Fibroblast of lung (primary cell): ENCODE data around the gene LYL1. TPM values are rescaled to one million over a fixed set of nuclear protein-coding genes. Genes with fewer than 3 reads are reported as not detected.

Experiments used
- DNase-seq, 2 donors: peaks; one replicate each; pipeline versions ENCODE4 v3.0.0 to v3.0.0-alpha.2; 2010; ENCODE audit warnings: low read depth in 2 of 2
- H2AFZ ChIP-seq: 2 replicates; pipeline ENCODE4 v1.5.1; 2012; ENCODE audit warnings: low read length, control low read depth, inconsistent platforms
- H3K27ac ChIP-seq: 2 replicates; pipeline ENCODE4 v1.5.1; 2011; ENCODE audit warnings: low read length, control low read depth; ENCODE audit not compliant: insufficient read depth
- H3K27me3 ChIP-seq: 2 replicates; pipeline ENCODE4 v1.5.1; 2011; ENCODE audit warnings: mild to moderate bottlenecking, low read length; ENCODE audit not compliant: control insufficient read depth, insufficient read depth
- H3K36me3 ChIP-seq: 2 replicates; pipeline ENCODE4 v1.5.1; 2011; ENCODE audit warnings: low read length; ENCODE audit not compliant: control insufficient read depth, insufficient read depth
- H3K4me1 ChIP-seq: 2 replicates; pipeline ENCODE4 v1.5.1; 2011; ENCODE audit warnings: low read length; ENCODE audit not compliant: control insufficient read depth, insufficient read depth; ENCODE audit errors: extremely low read depth
- H3K4me2 ChIP-seq: 2 replicates; pipeline ENCODE4 v1.5.1; 2011; ENCODE audit warnings: low read length, control low read depth; ENCODE audit not compliant: insufficient read depth; ENCODE audit errors: extremely low read depth
- H3K4me3 ChIP-seq, 4 experiments: fragments of 200-600 bp in 1 of 4; sonication (generic) in 1 of 4; replicated peaks in 1 of 4; 2 replicates each; pipeline ENCODE4 v1.5.1; 2011 to 2016; ENCODE audit warnings: low read length in 4 of 4, low read depth in 3 of 4, mild to moderate bottlenecking in 3 of 4, control low read depth in 2 of 4, inconsistent platforms in 1 of 4, mixed read lengths in 1 of 4; ENCODE audit not compliant: insufficient read depth in 1 of 4; ENCODE audit errors: control extremely low read depth in 1 of 4
- H3K79me2 ChIP-seq: 2 replicates; pipeline ENCODE4 v1.5.1; 2012; ENCODE audit warnings: mild to moderate bottlenecking, low read length, inconsistent platforms; ENCODE audit not compliant: control insufficient read depth, insufficient read depth
- H3K9ac ChIP-seq: 2 replicates; pipeline ENCODE4 v1.5.1; 2011; ENCODE audit warnings: mild to moderate bottlenecking, low read length, control low read depth; ENCODE audit not compliant: insufficient read depth
- H3K9me3 ChIP-seq: 2 replicates; pipeline ENCODE4 v1.5.1; 2012; ENCODE audit warnings: low read depth, low read length; ENCODE audit not compliant: control insufficient read depth, insufficient read depth
- H4K20me1 ChIP-seq: 2 replicates; pipeline ENCODE4 v1.5.1; 2011; ENCODE audit warnings: low read length; ENCODE audit not compliant: control insufficient read depth, insufficient read depth; ENCODE audit errors: extremely low read depth
- CTCF ChIP-seq, 2 donors: IDR thresholded peaks in 1 of 2; conservative IDR thresholded peaks in 1 of 2; 1 replicate in 1 of 2; 2 replicates in 1 of 2; pipeline ENCODE4 v1.5.1; 2011 to 2012; ENCODE audit warnings: low read length in 2 of 2, control low read depth in 1 of 2, inconsistent platforms in 1 of 2, low read depth in 1 of 2, mild to moderate bottlenecking in 1 of 2
- EZH2 ChIP-seq: IDR thresholded peaks from 2 replicates; pipeline ENCODE4 v1.5.1; 2012; ENCODE audit warnings: low read length, control low read depth, mild to moderate bottlenecking; ENCODE audit errors: missing control alignments
- polyA plus RNA-seq, 2 donors: library from polyadenylated mRNA; depleted of rRNA in 1 of 2; stranded (reverse) in 1 of 2; unstranded in 1 of 2; fragments of >200 nt; gene quantifications; 2 replicates each; pipeline ENCODE4 v1.2.1, GENCODE V29; 2011 to 2012; ENCODE audit warnings: missing spikeins in 1 of 2
- total RNA-seq: library from RNA; depleted of rRNA; stranded (reverse); fragments of >200 nt; gene quantifications from 2 replicates; pipeline ENCODE4 v1.2.1, GENCODE V29; 2014

The LYL1 gene
- total and polyA plus RNA-seq, 2 donors (not counting 1 experiment from before 2014, with no cell fraction given): 0.30 to 1.2 TPM

DNA sequence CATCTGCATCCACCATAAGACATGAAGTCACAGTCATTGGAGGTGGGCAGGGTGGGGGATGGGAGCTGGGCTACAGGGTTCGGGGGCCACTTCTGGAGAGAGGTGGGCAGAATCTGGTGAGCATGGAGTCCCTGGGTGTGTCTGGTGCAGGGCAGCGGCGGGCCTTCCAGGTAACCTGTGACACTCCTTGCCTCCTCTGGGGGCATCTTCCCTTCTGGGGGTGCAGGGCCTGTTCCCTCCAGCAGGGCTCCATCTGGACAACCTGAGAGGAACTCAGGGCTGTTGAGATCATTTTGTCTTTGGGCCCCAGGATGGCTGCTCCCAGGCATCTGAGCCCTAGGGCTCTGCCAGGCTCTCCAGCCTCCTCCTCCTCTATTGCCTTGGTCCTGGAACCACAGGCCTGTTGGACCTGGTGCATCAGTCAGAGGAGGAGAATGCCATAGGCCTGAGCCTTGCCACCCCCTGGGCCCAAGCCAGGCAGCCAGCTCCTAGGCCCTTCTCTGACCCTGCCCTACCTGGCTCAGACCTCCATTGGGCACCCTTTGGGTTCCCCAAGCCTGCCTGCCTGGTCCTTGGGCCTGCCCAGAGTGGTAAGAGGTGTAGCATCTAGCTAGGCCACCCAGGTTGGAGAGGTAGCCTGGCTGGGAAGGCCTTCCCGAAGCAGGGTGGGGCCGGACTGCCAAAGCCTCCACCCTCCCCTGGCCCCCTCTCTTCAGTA lies 13.4 kb downstream of the LYL1 start:
- peaks cover 13% of the 10 kb centered on the region for H3K36me3 ChIP-seq
- no peaks in the 10 kb centered on the region for H3K9me3 ChIP-seq
- no peak for DNase-seq
- no peak overlapping the region for H3K4me3 ChIP-seq
- no peaks in the 10 kb centered on the region for H4K20me1 ChIP-seq
- H3K4me2 ChIP-seq: no peak overlapping the region
- peaks cover 12% of the 10 kb centered on the region for H3K4me1 ChIP-seq
- H3K9ac ChIP-seq: no peak overlapping the region
- H3K27ac ChIP-seq: no peak overlapping the region
- no peaks in the 10 kb centered on the region for H3K27me3 ChIP-seq
- H3K79me2 ChIP-seq: peaks cover 4% of the 10 kb centered on the region
- TF ChIP-seq EZH2 (no peak), CTCF (conservative IDR thresholded peaks at IDR 0.05 in 1 of 2, IDR thresholded peaks at IDR 0.05 in 1 of 2; ENCODE audit: low read depth in 1 of 2, low read length in 2 of 2) (peak in 1 of 2 donors; percentile 38)
- no peak overlapping the region for H2AFZ ChIP-seq

DNA sequence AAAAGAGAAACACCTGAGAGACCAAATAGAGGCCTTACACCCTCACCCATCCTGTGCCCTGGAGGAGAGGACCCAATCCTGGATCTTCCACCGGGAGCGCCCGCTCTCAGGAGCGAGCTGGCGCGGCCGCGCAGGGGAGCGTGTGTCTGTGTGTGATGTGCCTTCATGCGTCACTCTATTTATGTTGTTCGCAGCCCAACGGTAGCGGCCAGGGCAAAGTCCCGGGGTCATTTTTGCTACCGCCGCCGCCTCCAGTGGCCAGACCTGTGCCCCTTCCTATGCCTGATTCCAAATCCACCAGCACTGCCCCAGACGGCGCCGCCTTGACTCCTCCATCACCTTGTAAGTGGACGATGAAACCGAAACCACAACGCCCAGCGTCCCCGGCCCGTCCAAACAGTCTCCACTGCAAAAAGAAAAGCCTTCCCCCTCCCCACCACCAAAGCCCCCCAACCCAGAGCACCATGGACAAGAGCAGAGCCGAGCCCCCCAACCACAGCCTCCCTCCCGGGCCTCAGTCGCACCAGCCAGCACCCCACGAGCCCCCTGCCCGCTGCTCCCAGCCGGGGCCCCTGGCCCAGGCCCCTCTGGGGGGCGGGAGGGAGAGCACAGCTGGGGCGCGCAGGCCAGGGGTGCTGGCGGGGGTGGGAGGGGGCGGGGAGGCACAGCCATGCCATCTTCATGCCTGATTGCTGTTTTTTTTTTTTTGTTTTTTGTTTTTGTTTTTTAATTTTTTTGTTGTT lies 14.7 kb downstream of the LYL1 start:
- peaks cover 17% of the 10 kb centered on the region for H3K36me3 ChIP-seq
- no peak overlapping the region for H2AFZ ChIP-seq

More for the DNA sequence above, 14.7 kb downstream of the LYL1 start:
- Histone ChIP-seq H3K4me1 (peaks cover 12% of the 10 kb centered on the region), H3K27ac (no peak overlapping the region), H3K4me2 (no peak overlapping the region), H3K9me3 (no peaks in the 10 kb centered on the region), H4K20me1 (no peaks in the 10 kb centered on the region), H3K9ac (no peak overlapping the region), H3K4me3 (no peak overlapping the region), H3K79me2 (peaks cover 4% of the 10 kb centered on the region), H3K27me3 (no peaks in the 10 kb centered on the region)
- no peak for DNase-seq
- no peak for TF ChIP-seq CTCF (conservative IDR thresholded peaks at IDR 0.05 in 1 of 2, IDR thresholded peaks at IDR 0.05 in 1 of 2; ENCODE audit: low read depth in 1 of 2, low read length in 2 of 2)
- TF ChIP-seq EZH2: no peak
